Measurements from ENCODE around the gene STRA6.
A peak's percentile ranks its signal among the peaks of the same experiment; 100 is the strongest.

The STRA6 gene

GRCh38 chr15:74206801-74207281, 4.3 kb upstream of the STRA6 start:
- DNase-seq: no peak

- no peak for DNase-seq
Observed at GRCh38 chr15:74205582-74205947, 3.0 kb upstream of the STRA6 start.

GRCh38 chr15:74203914-74204431, 1.4 kb upstream of the STRA6 start:
- DNase-seq: peak; percentile 13

- DNase-seq: peak; percentile 71
Observed at GRCh38 chr15:74201710-74202420, 722 bp downstream of the STRA6 start.

- peak; percentile 24 for DNase-seq
Observed at GRCh38 chr15:74200871-74201419, 1.6 kb downstream of the STRA6 start.

GRCh38 chr15:74200412-74200815, 2.2 kb downstream of the STRA6 start:
- DNase-seq: no peak

GRCh38 chr15:74199297-74199652, 3.3 kb downstream of the STRA6 start:
- DNase-seq: no peak

GRCh38 chr15:74197176-74197965, 5.2 kb downstream of the STRA6 start:
- no peak for DNase-seq

- no peak for DNase-seq
Observed at GRCh38 chr15:74196175-74196574, 6.4 kb downstream of the STRA6 start.

GRCh38 chr15:74194572-74195559, 7.7 kb downstream of the STRA6 start:
- DNase-seq: no peak

GRCh38 chr15:74193905-74194304, 8.7 kb downstream of the STRA6 start:
- no peak for DNase-seq

- DNase-seq: no peak
Observed at GRCh38 chr15:74193299-74193718, 9.3 kb downstream of the STRA6 start.

- DNase-seq: no peak
Observed at GRCh38 chr15:74192751-74193150, 9.8 kb downstream of the STRA6 start.

GRCh38 chr15:74191798-74192197, 10.8 kb downstream of the STRA6 start:
- DNase-seq: no peak

GRCh38 chr15:74188216-74188615, 14.4 kb downstream of the STRA6 start:
- no peak for DNase-seq

GRCh38 chr15:74185710-74186348, 16.8 kb downstream of the STRA6 start:
- no peak for DNase-seq

GRCh38 chr15:74184582-74185091, 17.9 kb downstream of the STRA6 start:
- no peak for DNase-seq

- no peak for DNase-seq
Observed at GRCh38 chr15:74182131-74182530, 20.5 kb downstream of the STRA6 start.

GRCh38 chr15:74180881-74181602, 21.5 kb downstream of the STRA6 start:
- no peak for DNase-seq

- no peak for DNase-seq
Observed at GRCh38 chr15:74179983-74180880, 22.4 kb downstream of the STRA6 start.

Measured in NCI-H146 (cell line).